Measurements from ENCODE around the gene PKD1L1. TPM values are rescaled to one million over a fixed set of nuclear protein-coding genes. Genes with fewer than 3 reads are reported as not detected.

PKD1L1 gene
- total RNA-seq, 1 experiment from 2014 or later = 0.17 TPM

DNA sequence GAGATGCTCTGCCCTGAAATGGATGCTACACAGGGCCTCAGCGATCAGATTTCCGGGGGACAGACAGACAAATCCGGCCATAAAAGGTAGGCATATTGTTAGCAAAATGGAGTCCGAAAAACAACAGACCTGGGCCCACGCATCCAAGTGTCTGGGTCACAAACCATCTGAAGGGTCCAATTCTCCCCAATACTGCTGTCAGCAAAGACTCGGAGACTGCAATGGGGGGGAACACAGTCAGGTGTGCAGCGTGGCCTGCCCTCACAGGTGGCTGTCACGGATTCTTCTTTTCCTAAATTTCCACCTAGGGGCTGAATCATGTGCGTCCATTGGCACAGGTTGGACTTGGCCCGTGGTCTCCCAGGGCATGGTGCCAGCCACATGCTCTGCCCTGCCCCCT, 12.9 kb downstream of the PKD1L1 start:
- no peaks in the 10 kb centered on the region for H3K27me3 ChIP-seq (ENCODE audit: insufficient read depth, low read length)
- no peak overlapping the region for H3K23ac ChIP-seq (ENCODE audit: insufficient read length, low read depth, low read length)
- H3K4ac ChIP-seq (ENCODE audit: low read depth, low read length) = no peak overlapping the region
- no peaks in the 10 kb centered on the region; the same call in 1 of the 2 replicates for H3K4me1 ChIP-seq (ENCODE audit: insufficient read depth, low read length)
- no peak overlapping the region for H3K4me2 ChIP-seq (ENCODE audit: insufficient read depth, insufficient read length, low read length)
- no peaks in the 10 kb centered on the region for H3K79me2 ChIP-seq (ENCODE audit: insufficient read depth, low read length)
- DNase-seq = no peak
- H3K14ac ChIP-seq (ENCODE audit: insufficient read depth, low read length) = no peak overlapping the region
- H3K79me1 ChIP-seq (ENCODE audit: insufficient read depth, low read depth, low read length, poor library complexity, severe bottlenecking) = no peaks in the 10 kb centered on the region
- H3K18ac ChIP-seq (ENCODE audit: insufficient read length, low read depth, low read length) = no peak overlapping the region
- H2BK20ac ChIP-seq (ENCODE audit: low read depth, low read length, poor library complexity, severe bottlenecking) = no peak overlapping the region
- no peak overlapping the region for H3K56ac ChIP-seq (ENCODE audit: insufficient read length, low read depth, low read length)
- no peak overlapping the region for H3K4me3 Mint-ChIP-seq
- H2AK5ac ChIP-seq (ENCODE audit: insufficient read length, low read length) = no peak overlapping the region
- no peaks in the 10 kb centered on the region for H3K9me3 Mint-ChIP-seq
- H3K9ac ChIP-seq (ENCODE audit: extremely low read depth, insufficient read length, low read length) = no peak overlapping the region
- no peak overlapping the region for H4K91ac ChIP-seq (ENCODE audit: insufficient read length, low read depth, low read length)
- H3K23me2 ChIP-seq (ENCODE audit: insufficient read length, low read depth, low read length, poor library complexity, severe bottlenecking) = no peaks in the 10 kb centered on the region
- no peak overlapping the region for H3K27ac Mint-ChIP-seq
- no peak overlapping the region for H2BK120ac ChIP-seq (ENCODE audit: low read depth, low read length, poor library complexity, severe bottlenecking)
- no peaks in the 10 kb centered on the region for H3K36me3 Mint-ChIP-seq (ENCODE audit: insufficient read depth in 1 of 3, low read depth in 3 of 3)
- H4K5ac ChIP-seq (ENCODE audit: insufficient read length, low read depth, low read length) = no peak overlapping the region
- no CpG with 5 or more reads among the region's 10 CpGs for WGBS (ENCODE audit: extremely low coverage, insufficient read length, low lambda C conversion rate)
- H3K27ac ChIP-seq (ENCODE audit: insufficient read length, low read depth, low read length) = no peak overlapping the region
- TF ChIP-seq, protein P1, sequence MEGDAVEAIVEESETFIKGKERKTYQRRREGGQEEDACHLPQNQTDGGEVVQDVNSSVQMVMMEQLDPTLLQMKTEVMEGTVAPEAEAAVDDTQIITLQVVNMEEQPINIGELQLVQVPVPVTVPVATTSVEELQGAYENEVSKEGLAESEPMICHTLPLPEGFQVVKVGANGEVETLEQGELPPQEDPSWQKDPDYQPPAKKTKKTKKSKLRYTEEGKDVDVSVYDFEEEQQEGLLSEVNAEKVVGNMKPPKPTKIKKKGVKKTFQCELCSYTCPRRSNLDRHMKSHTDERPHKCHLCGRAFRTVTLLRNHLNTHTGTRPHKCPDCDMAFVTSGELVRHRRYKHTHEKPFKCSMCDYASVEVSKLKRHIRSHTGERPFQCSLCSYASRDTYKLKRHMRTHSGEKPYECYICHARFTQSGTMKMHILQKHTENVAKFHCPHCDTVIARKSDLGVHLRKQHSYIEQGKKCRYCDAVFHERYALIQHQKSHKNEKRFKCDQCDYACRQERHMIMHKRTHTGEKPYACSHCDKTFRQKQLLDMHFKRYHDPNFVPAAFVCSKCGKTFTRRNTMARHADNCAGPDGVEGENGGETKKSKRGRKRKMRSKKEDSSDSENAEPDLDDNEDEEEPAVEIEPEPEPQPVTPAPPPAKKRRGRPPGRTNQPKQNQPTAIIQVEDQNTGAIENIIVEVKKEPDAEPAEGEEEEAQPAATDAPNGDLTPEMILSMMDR (conservative IDR thresholded peaks at IDR 0.05) = no peak
- H3K27me3 Mint-ChIP-seq (ENCODE audit: low read depth) = no peaks in the 10 kb centered on the region
- H2BK5ac ChIP-seq (ENCODE audit: insufficient read length, low read length) = no peak overlapping the region
- no peak overlapping the region for H3T11ph ChIP-seq (ENCODE audit: low read length)
- no peak overlapping the region for H2AFZ ChIP-seq (ENCODE audit: low read length)
- H4K20me1 ChIP-seq (ENCODE audit: control insufficient read depth, insufficient read depth, insufficient read length) = no peaks in the 10 kb centered on the region
- no peak overlapping the region for H2BK15ac ChIP-seq (ENCODE audit: low read depth, low read length)
- H3K4me1 Mint-ChIP-seq = peaks cover 27 to 30% of the 10 kb centered on the region in 2 experiments
- no peak overlapping the region for H4K8ac ChIP-seq (replicated peaks; ENCODE audit: insufficient read length, low read depth, low read length)
- no peak overlapping the region for H2BK12ac ChIP-seq (ENCODE audit: insufficient read length, low read depth, low read length)
- H3K9me3 ChIP-seq (ENCODE audit: control insufficient read depth, low read depth, low read length) = no peaks in the 10 kb centered on the region
